Measurements from ENCODE around the gene CNKSR1.

DNA sequence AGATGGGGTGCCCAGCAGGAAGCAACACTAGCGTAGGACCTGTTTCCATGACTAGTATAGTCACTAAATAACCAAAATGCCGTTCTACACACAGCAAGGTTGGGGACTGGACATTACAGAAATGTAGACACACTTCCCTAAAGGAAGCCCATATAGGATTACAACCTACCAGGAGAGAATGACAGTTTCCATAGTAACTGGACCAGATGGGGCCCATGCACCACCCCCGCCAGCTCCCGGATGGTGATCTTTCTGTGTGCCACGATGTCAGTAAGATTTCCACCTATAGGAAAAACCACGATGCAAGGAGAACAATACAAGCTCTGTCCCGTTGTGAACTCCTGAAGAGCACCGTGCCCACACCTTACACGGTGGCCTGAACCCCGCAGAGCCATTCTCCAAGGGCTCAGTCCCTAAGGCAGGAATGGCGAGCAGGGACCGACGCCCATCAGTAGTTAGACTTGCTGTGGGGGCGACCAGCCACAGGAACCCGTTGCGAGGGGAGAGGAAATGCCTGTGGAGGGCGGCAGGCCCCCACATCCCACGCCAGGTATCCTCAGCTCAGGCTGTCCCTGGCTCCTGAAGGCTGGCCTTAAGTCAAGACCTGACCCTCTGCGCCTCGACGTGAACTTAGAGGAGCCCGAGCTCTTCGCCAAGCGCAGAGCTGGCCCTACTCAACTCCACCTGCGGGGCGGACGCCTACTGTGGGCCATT, 43.1 kb downstream of the CNKSR1 start:
- TF ChIP-seq CTCF (IDR thresholded peaks at IDR 0.05), result no peak
- TF ChIP-seq POLR2A (IDR thresholded peaks at IDR 0.05), result no peak
